Activated CD4-positive, alpha-beta T cell treated with anti-CD3 and anti-CD28 coated beads, Interleukin-2, amount 10 ng/mL, durations not matched to agents 7 days and 5 days (primary cell): ENCODE data around the gene CANT1. TPM values are rescaled to one million over a fixed set of nuclear protein-coding genes. Genes with fewer than 3 reads are reported as not detected.
"Not testable (repeated sequence)": the region's sequence is repeated elsewhere in the genome, so short reads cannot be mapped to it uniquely, and the experiment has no call there.

Experiments
- CTCF ChIA-PET: fragments of 350-600 bp; sonication (Branson Sonifier 250); formaldehyde crosslinking; loops from one replicate; lab custom pipeline; 2021; ENCODE audit warnings: antibody characterized with exemption; lab: Charles Lee
- POLR2A ChIA-PET: fragments of 350-600 bp; sonication (Branson Sonifier 250); formaldehyde crosslinking; loops from one replicate; lab custom pipeline; 2021; ENCODE audit warnings: antibody characterized with exemption; lab: Charles Lee
- DNase-seq: peaks from one replicate; pipeline ENCODE4 v3.0.0-alpha.2; 2020
- H3K27ac Mint-ChIP-seq: one replicate; pipeline ENCODE4 v1.8.0; 2021; ENCODE audit warnings: mild to moderate bottlenecking, moderate library complexity, mixed read lengths
- H3K27me3 Mint-ChIP-seq: one replicate; pipeline ENCODE4 v1.8.0; 2021; ENCODE audit warnings: mixed read lengths
- H3K36me3 Mint-ChIP-seq: one replicate; pipeline ENCODE4 v1.8.0; 2021; ENCODE audit warnings: low read depth, mixed read lengths
- H3K4me1 Mint-ChIP-seq: one replicate; pipeline ENCODE4 v1.8.0; 2021; ENCODE audit warnings: mixed read lengths
- H3K4me3 Mint-ChIP-seq: one replicate; pipeline ENCODE4 v1.8.0; 2021; ENCODE audit warnings: mild to moderate bottlenecking, moderate library complexity, mixed read lengths
- H3K9me3 Mint-ChIP-seq: one replicate; pipeline ENCODE4 v1.8.0; 2021; ENCODE audit warnings: mixed read lengths
- total RNA-seq, 2 experiments: library from RNA; stranded (reverse); gene quantifications; one replicate each; pipeline ENCODE4 v1.2.3, GENCODE V29; 2021

Gene CANT1
- total RNA-seq, 2 experiments from 2014 or later = 68.1 to 71.5 TPM

- ChIA-PET POLR2A (no interaction called here), CTCF (interaction anchor here (1.0 kb wide), 1 partner anchor 13 kb away, joined by 4 read pairs; no protein-coding TSS in a partner anchor)
- H3K36me3 Mint-ChIP-seq = no peaks in the 10 kb centered on the region
- peaks cover 32% of the 10 kb centered on the region for H3K27me3 Mint-ChIP-seq
- no peak overlapping the region for H3K27ac Mint-ChIP-seq
- no peaks in the 10 kb centered on the region for H3K9me3 Mint-ChIP-seq
- DNase-seq = no peak
- peaks cover 3% of the 10 kb centered on the region for H3K4me1 Mint-ChIP-seq
- no peak overlapping the region for H3K4me3 Mint-ChIP-seq
These were observed 19.9 kb upstream of the CANT1 start for GRCh38 chr17:79029327-79030009.

GRCh38 chr17:79028496-79029326 is 19.1 kb upstream of the CANT1 start:
- H3K4me3 Mint-ChIP-seq = no peak overlapping the region
- no peaks in the 10 kb centered on the region for H3K9me3 Mint-ChIP-seq
- peaks cover 37% of the 10 kb centered on the region for H3K27me3 Mint-ChIP-seq
- no peak for DNase-seq
- CTCF ChIA-PET = no interaction called here
- no peak overlapping the region for H3K27ac Mint-ChIP-seq
- H3K36me3 Mint-ChIP-seq = no peaks in the 10 kb centered on the region
- H3K4me1 Mint-ChIP-seq = peaks cover 7% of the 10 kb centered on the region
- POLR2A ChIA-PET = no interaction called here

- H3K4me3 Mint-ChIP-seq = no peak overlapping the region
- ChIA-PET POLR2A (no interaction called here), CTCF (interaction anchor here (1.5 kb wide), 1 partner anchor 364 kb away, joined by 3 read pairs; no protein-coding TSS in a partner anchor)
- no peak overlapping the region for H3K27ac Mint-ChIP-seq
- no peaks in the 10 kb centered on the region for H3K36me3 Mint-ChIP-seq
- H3K4me1 Mint-ChIP-seq = peaks cover 9% of the 10 kb centered on the region
- H3K27me3 Mint-ChIP-seq = peaks cover 44% of the 10 kb centered on the region
- no peaks in the 10 kb centered on the region for H3K9me3 Mint-ChIP-seq
- no peak for DNase-seq
These were observed 18.4 kb upstream of the CANT1 start for GRCh38 chr17:79027925-79028491.

- no peak for DNase-seq
These were observed 17.8 kb upstream of the CANT1 start for GRCh38 chr17:79027274-79027924.

GRCh38 chr17:79026376-79027273 is 17.1 kb upstream of the CANT1 start:
- Mint-ChIP-seq H3K4me3 (no peak overlapping the region), H3K4me1 (peaks cover 9% of the 10 kb centered on the region), H3K9me3 (no peaks in the 10 kb centered on the region), H3K27ac (no peak overlapping the region), H3K36me3 (no peaks in the 10 kb centered on the region), H3K27me3 (peaks cover 53% of the 10 kb centered on the region)
- ChIA-PET POLR2A (no interaction called here), CTCF (interaction anchor here (1.5 kb wide), 1 partner anchor 365 kb away, joined by 3 read pairs; no protein-coding TSS in a partner anchor)
- no peak for DNase-seq

More at GRCh38 chr17:79027274-79027924, 17.8 kb upstream of the CANT1 start:
- Mint-ChIP-seq H3K4me3 (no peak overlapping the region), H3K27ac (no peak overlapping the region), H3K27me3 (peaks cover 50% of the 10 kb centered on the region), H3K4me1 (peaks cover 9% of the 10 kb centered on the region), H3K9me3 (no peaks in the 10 kb centered on the region), H3K36me3 (no peaks in the 10 kb centered on the region)
- CTCF ChIA-PET = interaction anchor here (1.5 kb wide), 1 partner anchor 364 kb away, joined by 3 read pairs; no protein-coding TSS in a partner anchor
- POLR2A ChIA-PET = no interaction called here

- H3K4me1 Mint-ChIP-seq = peaks cover 9% of the 10 kb centered on the region
- no peak for DNase-seq
- no peak overlapping the region for H3K27ac Mint-ChIP-seq
- no peaks in the 10 kb centered on the region for H3K36me3 Mint-ChIP-seq
- H3K9me3 Mint-ChIP-seq = no peaks in the 10 kb centered on the region
- peaks cover 66% of the 10 kb centered on the region for H3K27me3 Mint-ChIP-seq
- peak overlapping the region; percentile 41 for H3K4me3 Mint-ChIP-seq
- ChIA-PET POLR2A (no interaction called here), CTCF (no interaction called here)
These were observed 15.6 kb upstream of the CANT1 start for GRCh38 chr17:79024901-79025737.

- peak; percentile 26 for DNase-seq
- peaks cover 64% of the 10 kb centered on the region for H3K27me3 Mint-ChIP-seq
- CTCF ChIA-PET = no interaction called here
These were observed 14.6 kb upstream of the CANT1 start, which contains the start of gene C1QTNF1 for GRCh38 chr17:79023886-79024771. Gene C1QTNF1, plus strand, starts transcription at chr17:79024169. Its CDS starts 19,800 bp downstream, at chr17:79043969.

GRCh38 chr17:79023180-79023705 is 13.7 kb upstream of the CANT1 start:
- peaks cover 63% of the 10 kb centered on the region for H3K27me3 Mint-ChIP-seq
- H3K27ac Mint-ChIP-seq = no peak overlapping the region

More at GRCh38 chr17:79023886-79024771, 14.6 kb upstream of the CANT1 start, which contains the start of gene C1QTNF1:
- peaks cover 9% of the 10 kb centered on the region for H3K4me1 Mint-ChIP-seq
- no peaks in the 10 kb centered on the region for H3K9me3 Mint-ChIP-seq
- no peaks in the 10 kb centered on the region for H3K36me3 Mint-ChIP-seq
- peak within 1 kb of the TSS; percentile 13 for H3K27ac Mint-ChIP-seq
- peak within 1 kb of the TSS; percentile 64 for H3K4me3 Mint-ChIP-seq
- POLR2A ChIA-PET = no interaction called here

GRCh38 chr17:79022507-79022991 is 13.0 kb upstream of the CANT1 start:
- Mint-ChIP-seq H3K27ac (no peak overlapping the region), H3K27me3 (peaks cover 59% of the 10 kb centered on the region), H3K4me3 (no peak overlapping the region), H3K9me3 (no peaks in the 10 kb centered on the region), H3K36me3 (no peaks in the 10 kb centered on the region), H3K4me1 (peaks cover 9% of the 10 kb centered on the region)
- no peak for DNase-seq
- ChIA-PET CTCF (interaction anchor here (0.5 to 1.2 kb wide), 2 partner anchors 32 to 190 kb away, joined by 3 read pairs; no protein-coding TSS in a partner anchor), POLR2A (no interaction called here)

More at GRCh38 chr17:79023180-79023705, 13.7 kb upstream of the CANT1 start:
- H3K36me3 Mint-ChIP-seq = no peaks in the 10 kb centered on the region
- CTCF ChIA-PET = no interaction called here
- no peak overlapping the region for H3K4me3 Mint-ChIP-seq
- POLR2A ChIA-PET = no interaction called here
- no peak for DNase-seq
- H3K4me1 Mint-ChIP-seq = peaks cover 9% of the 10 kb centered on the region
- no peaks in the 10 kb centered on the region for H3K9me3 Mint-ChIP-seq

- H3K4me3 Mint-ChIP-seq, H3K9me3 Mint-ChIP-seq, H3K36me3 Mint-ChIP-seq, H3K27ac Mint-ChIP-seq, H3K4me1 Mint-ChIP-seq, POLR2A ChIA-PET, DNase-seq: not testable (repeated sequence)
- CTCF ChIA-PET = interaction anchor here (0.5 to 1.2 kb wide), 2 partner anchors 32 to 190 kb away, joined by 3 read pairs; no protein-coding TSS in a partner anchor
- H3K27me3 Mint-ChIP-seq = peaks cover 58% of the 10 kb centered on the region
These were observed 12.4 kb upstream of the CANT1 start for GRCh38 chr17:79021929-79022328.
